Chondrocyte (in vitro differentiated cells): ENCODE data around the gene EVI5L. TPM values are rescaled to one million over a fixed set of nuclear protein-coding genes. Genes with fewer than 3 reads are reported as not detected.
A peak's percentile ranks its signal among the peaks of the same experiment; 100 is the strongest.

Experiments used
- DNase-seq: peaks from one replicate; pipeline ENCODE4 v3.0.0; 2021; ENCODE audit warnings: mixed read lengths, low spot score
- H3K27ac Mint-ChIP-seq: one replicate; pipeline ENCODE4 v1.8.0; 2021; ENCODE audit warnings: mild to moderate bottlenecking, moderate library complexity, mixed read lengths; ENCODE audit not compliant: unreplicated experiment
- H3K27me3 Mint-ChIP-seq: 2 replicates; pipeline ENCODE4 v1.8.0; 2021; ENCODE audit warnings: low read depth, mixed read lengths
- H3K36me3 Mint-ChIP-seq: 2 replicates; pipeline ENCODE4 v1.8.0; 2021; ENCODE audit warnings: low read depth, mixed read lengths
- H3K4me1 Mint-ChIP-seq: 2 replicates; pipeline ENCODE4 v1.8.0; 2021; ENCODE audit warnings: low read depth, mild to moderate bottlenecking, mixed read lengths
- H3K4me3 Mint-ChIP-seq: one replicate; pipeline ENCODE4 v1.8.0; 2021; ENCODE audit warnings: mild to moderate bottlenecking, moderate library complexity, mixed read lengths; ENCODE audit not compliant: unreplicated experiment
- H3K9me3 Mint-ChIP-seq: 2 replicates; pipeline ENCODE4 v1.8.0; 2021; ENCODE audit warnings: low read depth, mixed read lengths
- total RNA-seq: library from RNA; stranded (reverse); gene quantifications from 3 replicates; pipeline ENCODE4 v1.2.1, GENCODE V29; 2021
- TF ChIP-seq, protein P1 (sequence below): fragments of 200-600 bp; sonication (generic); IDR thresholded peaks from 2 replicates; pipeline ENCODE4 v1.5.0; 2021; ENCODE audit warnings: antibody characterized with exemption, mild to moderate bottlenecking, moderate library complexity

Gene EVI5L
- total RNA-seq, 1 donor from 2014 or later, result 27.4 TPM

DNA sequence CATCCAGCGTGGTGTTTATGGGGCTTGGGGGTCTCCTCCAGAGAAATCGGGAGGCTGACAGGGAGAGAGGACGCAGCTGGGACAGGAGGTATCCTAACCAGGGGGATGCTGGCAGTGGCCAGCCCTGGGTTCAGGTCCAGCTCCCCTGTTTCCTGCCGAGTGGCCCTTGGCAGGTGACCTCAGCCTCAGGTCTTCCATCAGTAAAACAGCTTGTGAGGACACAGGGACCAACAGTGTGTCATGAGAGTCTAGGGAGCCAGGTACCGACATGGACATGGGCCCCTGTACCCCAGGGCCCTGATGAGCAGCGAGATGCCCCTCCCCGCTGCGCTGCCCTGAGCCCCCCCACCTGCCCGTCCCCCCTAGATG is 19.6 kb downstream of the EVI5L start:
- Mint-ChIP-seq H3K27me3 (no peaks in the 10 kb centered on the region), H3K36me3 (no peaks in the 10 kb centered on the region), H3K4me3 (no peak overlapping the region), H3K4me1 (peaks cover 6% of the 10 kb centered on the region), H3K27ac (no peak overlapping the region), H3K9me3 (no peaks in the 10 kb centered on the region)
- no peak for DNase-seq
- TF ChIP-seq, protein P1, sequence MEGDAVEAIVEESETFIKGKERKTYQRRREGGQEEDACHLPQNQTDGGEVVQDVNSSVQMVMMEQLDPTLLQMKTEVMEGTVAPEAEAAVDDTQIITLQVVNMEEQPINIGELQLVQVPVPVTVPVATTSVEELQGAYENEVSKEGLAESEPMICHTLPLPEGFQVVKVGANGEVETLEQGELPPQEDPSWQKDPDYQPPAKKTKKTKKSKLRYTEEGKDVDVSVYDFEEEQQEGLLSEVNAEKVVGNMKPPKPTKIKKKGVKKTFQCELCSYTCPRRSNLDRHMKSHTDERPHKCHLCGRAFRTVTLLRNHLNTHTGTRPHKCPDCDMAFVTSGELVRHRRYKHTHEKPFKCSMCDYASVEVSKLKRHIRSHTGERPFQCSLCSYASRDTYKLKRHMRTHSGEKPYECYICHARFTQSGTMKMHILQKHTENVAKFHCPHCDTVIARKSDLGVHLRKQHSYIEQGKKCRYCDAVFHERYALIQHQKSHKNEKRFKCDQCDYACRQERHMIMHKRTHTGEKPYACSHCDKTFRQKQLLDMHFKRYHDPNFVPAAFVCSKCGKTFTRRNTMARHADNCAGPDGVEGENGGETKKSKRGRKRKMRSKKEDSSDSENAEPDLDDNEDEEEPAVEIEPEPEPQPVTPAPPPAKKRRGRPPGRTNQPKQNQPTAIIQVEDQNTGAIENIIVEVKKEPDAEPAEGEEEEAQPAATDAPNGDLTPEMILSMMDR, result no peak

DNA sequence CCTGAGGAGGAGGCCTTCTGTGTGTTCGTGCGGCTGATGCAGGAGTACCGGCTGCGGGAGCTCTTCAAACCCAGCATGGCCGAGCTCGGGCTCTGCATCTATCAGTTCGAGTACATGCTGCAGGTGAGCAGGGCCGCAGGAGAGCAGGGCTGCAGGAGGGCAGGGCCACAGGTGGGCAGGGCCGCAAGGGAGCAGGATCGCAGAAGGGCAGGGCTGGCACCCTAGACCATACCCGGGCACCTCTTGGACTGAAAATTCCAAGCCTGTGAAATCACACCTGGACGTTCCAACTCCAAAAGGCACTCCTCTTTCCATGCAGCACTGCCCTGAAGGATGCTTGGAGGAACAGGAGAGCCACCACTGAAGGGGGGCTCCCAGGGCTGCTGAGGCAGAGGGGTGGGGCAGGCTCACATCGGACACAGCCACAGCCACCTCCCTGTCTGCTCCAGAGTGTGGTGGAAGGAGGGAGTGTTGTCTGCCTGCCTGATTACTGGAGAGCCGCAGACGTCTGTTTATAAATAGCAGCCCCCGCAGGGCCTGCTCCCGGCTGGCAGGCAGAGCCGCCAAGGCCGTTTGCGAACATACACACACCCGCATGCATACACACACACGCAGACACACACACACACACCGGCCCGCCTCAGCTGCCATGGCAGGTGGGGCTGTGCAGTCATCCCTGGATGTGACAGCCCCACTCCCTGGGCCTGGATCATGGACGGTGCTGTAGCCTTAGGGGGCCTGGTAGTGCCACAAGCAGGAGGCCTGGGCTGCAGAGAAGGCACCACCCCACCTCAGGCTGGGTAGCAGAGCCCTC is 20.2 kb downstream of the EVI5L start:
- no peaks in the 10 kb centered on the region for H3K9me3 Mint-ChIP-seq
- no peak overlapping the region for H3K4me3 Mint-ChIP-seq
- DNase-seq, result peak; percentile 90
- H3K27ac Mint-ChIP-seq, result no peak overlapping the region
- peaks cover 6% of the 10 kb centered on the region for H3K4me1 Mint-ChIP-seq
- no peaks in the 10 kb centered on the region for H3K36me3 Mint-ChIP-seq
- H3K27me3 Mint-ChIP-seq, result no peaks in the 10 kb centered on the region
- TF ChIP-seq, protein P1, result no peak

DNA sequence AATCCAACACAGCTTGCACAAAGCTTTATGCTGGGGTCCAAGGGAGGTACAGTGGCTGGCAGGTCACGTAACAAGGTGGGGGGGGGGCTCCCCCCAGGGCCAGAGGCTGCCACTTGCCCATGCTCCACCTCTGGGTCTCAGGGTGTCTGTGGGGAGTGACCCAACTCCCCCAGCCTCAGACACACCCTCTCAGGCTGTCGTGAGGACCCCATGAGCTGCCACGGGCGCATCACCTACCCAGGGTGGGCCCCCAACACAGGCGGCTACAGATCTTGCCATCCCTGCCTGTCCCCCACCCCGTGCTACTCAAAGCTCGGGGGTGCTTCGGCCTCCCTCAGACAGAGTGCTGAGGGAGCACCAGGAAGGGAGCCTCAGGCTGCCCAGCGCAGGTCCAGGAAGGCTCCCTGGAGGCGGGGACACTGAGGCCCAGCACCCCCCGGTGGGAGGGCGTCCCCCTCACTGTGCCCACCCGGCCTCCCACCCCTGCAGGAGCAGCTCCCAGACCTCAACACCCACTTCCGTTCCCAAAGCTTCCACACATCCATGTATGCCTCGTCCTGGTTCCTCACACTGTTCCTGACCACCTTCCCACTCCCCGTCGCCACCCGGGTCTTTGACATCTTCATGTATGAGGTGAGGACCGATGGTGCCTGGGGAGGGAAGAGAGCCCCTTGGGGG is 21.1 kb downstream of the EVI5L start:
- TF ChIP-seq, protein P1, result no peak
- H3K9me3 Mint-ChIP-seq, result no peaks in the 10 kb centered on the region
- peaks cover 6% of the 10 kb centered on the region for H3K4me1 Mint-ChIP-seq
- no peaks in the 10 kb centered on the region for H3K36me3 Mint-ChIP-seq
- no peaks in the 10 kb centered on the region for H3K27me3 Mint-ChIP-seq
- H3K27ac Mint-ChIP-seq, result no peak overlapping the region
- peak; percentile 83 for DNase-seq
- no peak overlapping the region for H3K4me3 Mint-ChIP-seq

DNA sequence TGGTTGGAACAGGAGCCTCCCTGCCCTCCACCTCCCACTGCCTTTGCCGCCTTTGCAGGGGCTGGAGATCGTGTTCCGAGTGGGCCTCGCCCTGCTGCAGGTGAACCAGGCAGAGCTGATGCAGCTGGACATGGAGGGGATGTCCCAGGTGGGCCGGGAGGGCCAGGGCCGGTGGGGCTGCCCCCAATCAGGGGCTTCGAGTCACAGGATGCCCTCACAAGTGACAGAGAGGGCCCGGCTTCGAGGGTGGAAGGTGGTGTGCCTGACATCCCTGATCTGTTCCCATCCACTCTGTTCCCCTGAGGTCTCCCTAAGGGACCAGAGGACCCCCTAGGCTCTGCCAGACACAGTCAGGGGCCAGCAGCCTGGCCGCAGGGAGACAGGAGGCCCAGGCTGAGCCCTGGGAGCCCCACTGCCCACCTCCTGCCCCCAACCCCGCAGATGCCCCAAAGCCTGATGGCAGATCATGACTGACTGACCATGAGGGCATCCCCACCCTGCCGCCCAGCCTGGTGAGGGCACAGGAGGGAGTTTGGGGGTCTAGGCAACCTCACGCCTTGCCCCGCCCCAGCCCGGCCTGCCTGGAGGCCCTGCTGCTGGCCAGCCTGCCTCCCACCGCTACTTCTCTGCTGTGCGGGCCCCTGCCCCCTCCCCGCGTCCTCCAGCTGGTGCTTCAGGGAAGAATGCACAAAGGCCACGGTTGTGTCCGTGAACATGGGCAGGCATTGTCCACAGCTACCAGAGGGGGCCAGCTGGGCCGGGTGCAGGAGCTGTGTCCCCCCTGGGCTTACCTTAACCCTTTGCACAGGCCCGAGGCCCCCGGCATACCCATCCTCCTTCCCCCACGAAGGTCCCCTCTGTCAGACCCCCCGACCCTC is 21.8 kb downstream of the EVI5L start:
- H3K4me3 Mint-ChIP-seq, result no peak overlapping the region
- H3K9me3 Mint-ChIP-seq, result no peaks in the 10 kb centered on the region
- H3K36me3 Mint-ChIP-seq, result no peaks in the 10 kb centered on the region
- H3K27ac Mint-ChIP-seq, result no peak overlapping the region
- peak; percentile 86 for DNase-seq
- peaks cover 6% of the 10 kb centered on the region for H3K4me1 Mint-ChIP-seq
- TF ChIP-seq, protein P1, result no peak
- no peaks in the 10 kb centered on the region for H3K27me3 Mint-ChIP-seq
